Esophagus squamous epithelium (tissue), 5 donors: ENCODE results near the gene AXIN2. TPM values are rescaled to one million over a fixed set of nuclear protein-coding genes. Genes with fewer than 3 reads are reported as not detected.
A peak's percentile ranks its signal among the peaks of the same experiment; 100 is the strongest.

Experiments used
- DNase-seq: peaks from one replicate; lab custom pipeline; 2025; lab: John Stamatoyannopoulos, UW
- H3K27ac ChIP-seq, 4 donors: fragments of 200-600 bp; sonication (generic); one replicate each; pipeline ENCODE4 v1.5.1; 2016 to 2019; ENCODE audit warnings: mild to moderate bottlenecking in 1 of 4
- H3K27me3 ChIP-seq, 4 donors: fragments of 200-600 bp; sonication (generic); 1 replicate in 3 of 4; 2 replicates in 1 of 4; pipeline versions ENCODE4 v1.5.1 to v1.6.0; 2017 to 2021; ENCODE audit warnings: antibody characterized with exemption in 1 of 4
- H3K36me3 ChIP-seq, 3 donors: fragments of 200-600 bp; sonication (generic); one replicate each; pipeline ENCODE4 v1.5.1; 2016 to 2019
- H3K4me1 ChIP-seq, 3 donors: fragments of 200-600 bp; sonication (generic); one replicate each; pipeline ENCODE4 v1.5.1; 2017 to 2019
- H3K4me3 ChIP-seq, 4 donors: fragments of 200-600 bp; sonication (generic); 1 replicate in 3 of 4; 2 replicates in 1 of 4; pipeline ENCODE4 v1.5.1; 2016 to 2019; ENCODE audit warnings: mild to moderate bottlenecking in 2 of 4, moderate library complexity in 1 of 4
- H3K9me3 ChIP-seq, 3 donors: fragments of 200-600 bp; sonication (generic); one replicate each; pipeline ENCODE4 v1.5.1; 2016 to 2019
- POLR2A ChIP-seq, 4 donors: fragments of 450-650 bp; IDR thresholded peaks; one replicate each; pipeline ENCODE4 v1.6.1; 2017; ENCODE audit warnings: antibody characterized with exemption in 4 of 4, mild to moderate bottlenecking in 4 of 4, moderate library complexity in 3 of 4
- WGBS, 2 donors: methylation state at CpG; one replicate each; pipeline ENCODE4 v1.1.5; 2018; 5-methylcytosine and 5-hydroxymethylcytosine counted together
- intact Hi-C: fragments of 100-400 bp; cut with DNase I; formaldehyde crosslinking; loops from one replicate; pipeline ENCODE4 v1.15.0; 2022
- total RNA-seq, 4 donors: library from RNA; depleted of rRNA; stranded (reverse); fragments of >200 nt; gene quantifications; one replicate each; pipeline ENCODE4 v1.1.0, GENCODE V29; 2016
- TF ChIP-seq, protein P1 (sequence below), 6 experiments: fragments of 450-650 bp in 4 of 6; fragments of 200-600 bp in 2 of 6; sonication (generic) in 2 of 6; IDR thresholded peaks; one replicate each; pipeline ENCODE4 v1.5.1; 2016 to 2019; ENCODE audit warnings: antibody characterized with exemption in 6 of 6, mild to moderate bottlenecking in 4 of 6, moderate library complexity in 4 of 6
- donor health status: DM: yes; HTN: yes; CAD: no.

Gene AXIN2
- total RNA-seq, 4 donors from 2014 or later = 0.83 to 10.9 (median 6.2) TPM

DNA sequence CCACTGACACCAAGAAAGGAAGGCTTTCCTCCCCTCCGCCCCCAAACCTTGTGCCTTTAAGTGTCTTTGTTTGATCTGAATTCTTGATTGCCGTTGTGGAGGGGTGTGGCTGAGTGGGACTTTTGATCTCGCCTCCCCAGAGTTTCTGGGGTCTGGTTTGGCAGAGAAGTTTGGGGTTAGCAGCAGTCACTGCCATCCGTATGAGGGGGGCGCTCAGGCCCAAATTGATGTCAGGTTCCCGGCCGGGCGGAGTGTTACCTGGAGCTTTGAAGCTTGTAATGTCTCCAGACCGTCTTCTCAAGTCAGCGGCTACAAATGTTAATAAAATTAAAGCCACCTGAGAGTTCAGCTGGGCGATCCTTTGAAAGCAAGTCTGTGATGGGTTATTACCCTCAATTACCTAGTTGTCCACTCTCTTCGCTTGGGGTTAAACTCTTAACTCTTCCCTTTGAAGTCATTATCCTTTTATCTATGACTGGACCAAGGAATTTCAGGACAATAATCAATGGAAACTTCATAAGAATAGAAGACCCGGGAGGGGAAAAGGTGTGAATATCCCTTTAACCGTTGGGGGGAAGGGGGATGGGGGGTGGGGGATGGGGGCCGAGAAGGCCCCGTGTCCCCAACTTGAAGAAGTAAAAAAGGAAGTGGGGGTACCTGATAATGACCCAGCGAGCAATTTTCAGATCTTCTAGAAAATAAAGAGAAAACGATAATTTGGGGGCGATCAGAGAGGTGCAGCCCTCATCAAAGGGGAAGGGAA is 31.8 kb upstream of the AXIN2 start:
- no peak for TF ChIP-seq POLR2A (IDR thresholded peaks at IDR 0.05)
- TF ChIP-seq, protein P1, sequence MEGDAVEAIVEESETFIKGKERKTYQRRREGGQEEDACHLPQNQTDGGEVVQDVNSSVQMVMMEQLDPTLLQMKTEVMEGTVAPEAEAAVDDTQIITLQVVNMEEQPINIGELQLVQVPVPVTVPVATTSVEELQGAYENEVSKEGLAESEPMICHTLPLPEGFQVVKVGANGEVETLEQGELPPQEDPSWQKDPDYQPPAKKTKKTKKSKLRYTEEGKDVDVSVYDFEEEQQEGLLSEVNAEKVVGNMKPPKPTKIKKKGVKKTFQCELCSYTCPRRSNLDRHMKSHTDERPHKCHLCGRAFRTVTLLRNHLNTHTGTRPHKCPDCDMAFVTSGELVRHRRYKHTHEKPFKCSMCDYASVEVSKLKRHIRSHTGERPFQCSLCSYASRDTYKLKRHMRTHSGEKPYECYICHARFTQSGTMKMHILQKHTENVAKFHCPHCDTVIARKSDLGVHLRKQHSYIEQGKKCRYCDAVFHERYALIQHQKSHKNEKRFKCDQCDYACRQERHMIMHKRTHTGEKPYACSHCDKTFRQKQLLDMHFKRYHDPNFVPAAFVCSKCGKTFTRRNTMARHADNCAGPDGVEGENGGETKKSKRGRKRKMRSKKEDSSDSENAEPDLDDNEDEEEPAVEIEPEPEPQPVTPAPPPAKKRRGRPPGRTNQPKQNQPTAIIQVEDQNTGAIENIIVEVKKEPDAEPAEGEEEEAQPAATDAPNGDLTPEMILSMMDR (IDR thresholded peaks at IDR 0.05) = no peak
- H3K4me3 ChIP-seq = peak overlapping the region in 1 of 4 donors; percentile 22
- H3K27me3 ChIP-seq = no peaks in the 10 kb centered on the region
- no peaks in the 10 kb centered on the region for H3K36me3 ChIP-seq
- WGBS, 2 donors = 55 to 61% methylated on average over 11 to 15 of the region's 19 CpGs
- no peak for DNase-seq
- peak overlapping the region in 1 of 4 donors; percentile 60 for H3K27ac ChIP-seq
- H3K9me3 ChIP-seq = no peaks in the 10 kb centered on the region
- intact Hi-C loops = no loop called here
- peaks cover 0 to 23% (median 7%) of the 10 kb centered on the region in 3 donors for H3K4me1 ChIP-seq

DNA sequence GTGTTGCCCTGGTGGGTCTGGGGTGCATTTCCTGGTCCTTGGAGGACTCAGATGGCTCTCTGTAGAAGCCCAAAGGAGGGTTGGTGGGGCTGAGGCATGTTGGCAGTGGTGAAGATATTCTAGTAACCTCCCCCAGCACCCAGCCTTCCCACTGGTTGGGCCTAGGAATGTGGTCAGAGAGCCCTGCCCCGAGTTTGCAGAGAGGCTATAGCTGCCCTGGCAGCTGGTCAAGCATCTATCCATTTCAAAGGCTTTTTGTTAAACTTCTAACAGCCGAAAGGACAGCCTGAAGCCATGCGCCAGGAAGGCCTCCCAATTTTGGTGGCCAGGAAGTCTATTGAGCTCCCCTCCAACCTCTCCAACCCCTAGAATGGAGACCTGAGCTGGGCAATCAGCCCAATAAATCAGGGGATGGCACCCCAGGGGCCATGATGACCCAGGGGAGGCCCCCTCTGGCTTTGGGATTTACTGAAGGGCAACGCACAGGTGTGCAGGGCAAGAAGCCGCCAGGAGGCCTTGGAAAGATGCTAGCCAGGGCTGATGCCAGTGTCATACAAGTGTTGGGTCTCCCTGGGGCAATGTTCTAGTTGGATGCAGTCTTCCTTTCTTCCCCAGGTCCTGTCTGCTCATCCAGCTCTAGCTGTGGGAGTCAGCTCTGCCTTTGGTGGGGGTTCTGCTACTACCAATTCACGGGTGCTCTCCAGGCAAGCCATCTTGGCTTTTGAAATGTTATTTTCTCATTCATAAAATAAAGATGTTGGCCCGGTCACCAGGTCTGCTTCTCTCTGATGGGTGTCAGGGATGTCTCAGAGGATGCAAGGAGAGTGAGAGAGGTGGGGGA is 30.9 kb upstream of the AXIN2 start:
- WGBS, 2 donors = 77 to 93% methylated on average over 4 to 5 of the region's 7 CpGs
- Histone ChIP-seq H3K9me3 (no peaks in the 10 kb centered on the region), H3K27ac (no peak overlapping the region), H3K4me3 (no peak overlapping the region), H3K4me1 (peaks cover 0 to 32% (median 12%) of the 10 kb centered on the region in 3 donors), H3K27me3 (no peaks in the 10 kb centered on the region), H3K36me3 (no peaks in the 10 kb centered on the region)
- TF ChIP-seq POLR2A (IDR thresholded peaks at IDR 0.05) = no peak
- TF ChIP-seq, protein P1 (IDR thresholded peaks at IDR 0.05) = no peak
- no peak for DNase-seq
- intact Hi-C loops = no loop called here

DNA sequence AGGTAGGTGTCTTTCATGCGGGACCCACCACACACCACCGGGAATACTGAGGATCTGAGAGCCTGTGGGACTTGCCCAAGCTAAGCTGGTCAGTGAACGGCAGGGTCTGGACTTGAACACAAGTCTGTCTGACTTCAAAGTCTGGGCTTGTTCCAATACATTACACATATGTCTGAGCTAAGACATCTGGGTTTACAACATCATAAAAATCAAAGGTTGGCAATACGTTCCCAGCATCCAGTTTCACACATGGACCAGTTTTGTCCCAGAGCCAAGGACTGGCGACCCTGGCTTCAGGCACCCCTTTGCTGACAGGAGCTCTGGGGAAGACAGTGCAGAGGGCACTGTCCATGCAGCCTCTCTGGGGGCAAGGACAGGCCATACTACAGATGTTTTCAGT is 27.9 kb upstream of the AXIN2 start:
- no peaks in the 10 kb centered on the region for H3K27me3 ChIP-seq
- H3K9me3 ChIP-seq = no peaks in the 10 kb centered on the region
- H3K4me3 ChIP-seq = no peak overlapping the region
- no peak overlapping the region for H3K27ac ChIP-seq
- peaks cover 0 to 39% (median 8%) of the 10 kb centered on the region in 3 donors for H3K4me1 ChIP-seq
- TF ChIP-seq POLR2A (IDR thresholded peaks at IDR 0.05) = no peak
- TF ChIP-seq, protein P1 (IDR thresholded peaks at IDR 0.05) = no peak
- intact Hi-C loops = no loop called here
- H3K36me3 ChIP-seq = no peaks in the 10 kb centered on the region
- WGBS, 2 donors = 72% methylated on average over 4 of the region's 5 CpGs; no CpG with 5 or more reads in 1 of the 2 donors
- DNase-seq = no peak

DNA sequence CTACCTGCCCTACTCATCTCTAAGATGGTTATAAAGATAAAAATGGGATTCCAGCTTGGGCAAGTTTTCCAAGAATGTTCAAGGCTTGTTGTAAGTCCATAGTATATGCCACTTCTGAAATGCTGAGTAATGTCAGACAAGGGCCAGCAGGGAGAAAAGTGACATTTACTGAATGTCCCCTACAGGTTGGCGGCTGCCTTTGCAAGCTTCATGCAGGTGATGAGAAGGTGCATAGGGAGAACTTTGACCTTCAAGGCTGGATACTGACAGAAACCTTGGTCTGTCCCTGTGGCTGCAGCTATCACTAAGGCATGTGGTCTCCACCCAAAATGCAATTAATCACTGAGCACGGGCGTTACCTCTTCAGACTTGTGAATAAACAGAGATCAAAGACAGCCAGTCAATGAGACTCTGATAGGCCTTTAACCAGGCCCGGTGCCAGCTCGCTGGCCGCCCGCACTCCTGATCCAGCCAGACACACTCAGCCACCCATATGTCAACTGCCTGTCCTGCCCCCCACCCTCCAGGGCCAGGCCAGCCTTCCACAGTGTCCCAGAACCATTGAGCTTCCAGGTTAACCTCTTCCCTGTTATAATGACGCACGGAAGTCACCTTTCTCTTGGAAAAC is 26.8 kb upstream of the AXIN2 start:
- DNase-seq = no peak
- no peak for TF ChIP-seq POLR2A (IDR thresholded peaks at IDR 0.05)
- TF ChIP-seq, protein P1 (IDR thresholded peaks at IDR 0.05) = peak in 2 of 6 experiments; percentile 5 to 37

More for the DNA sequence above, 26.8 kb upstream of the AXIN2 start:
- intact Hi-C loops = no loop called here
- H3K9me3 ChIP-seq = no peaks in the 10 kb centered on the region
- H3K27ac ChIP-seq = peak overlapping the region in 1 of 4 donors; percentile 39
- H3K27me3 ChIP-seq = no peaks in the 10 kb centered on the region
- peaks cover 0 to 38% (median 8%) of the 10 kb centered on the region in 3 donors for H3K4me1 ChIP-seq
- H3K4me3 ChIP-seq = no peak overlapping the region
- no peaks in the 10 kb centered on the region for H3K36me3 ChIP-seq
- WGBS, 2 donors = 26 to 48% methylated on average over 9 of the region's 9 CpGs
